B cell (primary cell): Measurements from ENCODE around the gene NSFL1C. TPM values are rescaled to one million over a fixed set of nuclear protein-coding genes. Genes with fewer than 3 reads are reported as not detected.
"Not testable (repeated sequence)": the region's sequence is repeated elsewhere in the genome, so short reads cannot be mapped to it uniquely, and the experiment has no call there.

Experiments
- ATAC-seq: fragments of 200-7000 bp; cut with Tn5 transposase; one replicate; pipeline ENCODE4 v1.10.0; 2021; ENCODE audit warnings: low read depth, mild to moderate bottlenecking, moderate number of reproducible peaks, moderate library complexity
- CTCF ChIA-PET: fragments of 350-600 bp; sonication (Branson Sonifier 250); formaldehyde crosslinking; loops from one replicate; lab custom pipeline; 2021; ENCODE audit warnings: antibody characterized with exemption, inconsistent platforms; lab: Charles Lee
- POLR2A ChIA-PET: fragments of 350-600 bp; sonication (Branson Sonifier 250); formaldehyde crosslinking; loops from one replicate; lab custom pipeline; 2021; ENCODE audit warnings: antibody characterized with exemption; lab: Charles Lee
- DNase-seq: peaks from one replicate; pipeline ENCODE4 v3.0.0; 2013
- H2AFZ ChIP-seq: 2 replicates; pipeline ENCODE4 v1.6.1; 2012; ENCODE audit warnings: mild to moderate bottlenecking, low read depth, low read length; ENCODE audit not compliant: insufficient read depth, poor library complexity, severe bottlenecking
- H3K27ac ChIP-seq, 2 donors: 1 replicate in 1 of 2; 2 replicates in 1 of 2; pipeline ENCODE4 v1.5.1; 2012 to 2013; ENCODE audit warnings: low read length in 2 of 2, mild to moderate bottlenecking in 2 of 2, moderate library complexity in 1 of 2
- H3K27me3 ChIP-seq, 4 experiments: fragments of 200-600 bp in 1 of 4; sonication (generic) in 1 of 4; replicated peaks in 1 of 4; 1 replicate in 2 of 4; 2 replicates in 2 of 4; pipeline versions ENCODE4 v1.6.1 to v1.7.0; 2013 to 2016; ENCODE audit warnings: low read length in 3 of 4, mild to moderate bottlenecking in 2 of 4, mixed read lengths in 1 of 4, moderate library complexity in 1 of 4; ENCODE audit not compliant: insufficient read depth in 4 of 4, control insufficient read depth in 3 of 4; ENCODE audit errors: control extremely low read depth in 1 of 4
- H3K36me3 ChIP-seq, 2 experiments: replicated peaks in 1 of 2; 1 replicate in 1 of 2; 2 replicates in 1 of 2; pipeline versions ENCODE4 v1.6.1 to v1.7.1; 2013; ENCODE audit warnings: low read length in 1 of 2; ENCODE audit not compliant: insufficient read depth in 2 of 2, control insufficient read depth in 1 of 2; ENCODE audit errors: control extremely low read depth in 1 of 2, extremely low read depth in 1 of 2
- H3K4me1 ChIP-seq, 2 donors: fragments of 200-600 bp in 1 of 2; sonication (generic) in 1 of 2; 1 replicate in 1 of 2; 2 replicates in 1 of 2; pipeline versions ENCODE4 v1.5.1 to v1.6.1; 2013 to 2017; ENCODE audit warnings: low read length in 2 of 2; ENCODE audit not compliant: control insufficient read depth in 2 of 2, insufficient read depth in 2 of 2
- H3K4me2 ChIP-seq: replicated peaks from 2 replicates; pipeline ENCODE3; 2012; ENCODE audit warnings: mild to moderate bottlenecking, low read depth, low read length; ENCODE audit not compliant: poor library complexity, severe bottlenecking
- H3K4me3 ChIP-seq, 5 experiments: fragments of 200-600 bp in 1 of 5; sonication (generic) in 1 of 5; 1 replicate in 3 of 5; 2 replicates in 2 of 5; pipeline versions ENCODE4 v1.5.1 to v1.7.0; 2011 to 2016; ENCODE audit warnings: low read length in 4 of 5, mild to moderate bottlenecking in 4 of 5, low read depth in 2 of 5, control low read depth in 1 of 5, moderate library complexity in 1 of 5; ENCODE audit not compliant: insufficient read depth in 1 of 5; ENCODE audit errors: control extremely low read depth in 1 of 5, extremely low read depth in 1 of 5
- H3K79me2 ChIP-seq: fragments of 200-600 bp; sonication (generic); one replicate; pipeline ENCODE4 v1.6.0; 2016; ENCODE audit warnings: low read length; ENCODE audit not compliant: control insufficient read depth, insufficient read depth
- H3K9ac ChIP-seq: fragments of 200-600 bp; sonication (generic); 2 replicates; pipeline ENCODE4 v1.6.1; 2017; ENCODE audit warnings: mild to moderate bottlenecking, low read length, moderate library complexity
- H3K9me3 ChIP-seq, 3 donors: one replicate each; pipeline versions ENCODE4 v1.6.1 to v1.7.1; 2013; ENCODE audit warnings: low read length in 2 of 3; ENCODE audit not compliant: control insufficient read depth in 2 of 3, insufficient read depth in 1 of 3; ENCODE audit errors: control extremely low read depth in 1 of 3
- H4K20me1 ChIP-seq: 2 replicates; pipeline ENCODE4 v1.6.0; 2012; ENCODE audit warnings: mild to moderate bottlenecking, low read length; ENCODE audit not compliant: insufficient read depth, control insufficient read depth, poor library complexity, severe bottlenecking
- H3K27ac Mint-ChIP-seq: one replicate; pipeline ENCODE4 v1.8.0; 2021; ENCODE audit warnings: mixed read lengths
- H3K27me3 Mint-ChIP-seq: one replicate; pipeline ENCODE4 v1.8.0; 2021; ENCODE audit warnings: mixed read lengths
- H3K4me1 Mint-ChIP-seq: one replicate; pipeline ENCODE4 v1.8.0; 2021; ENCODE audit warnings: mixed read lengths
- H3K4me3 Mint-ChIP-seq: one replicate; pipeline ENCODE4 v1.8.0; 2021; ENCODE audit warnings: mixed read lengths
- H3K9me3 Mint-ChIP-seq: one replicate; pipeline ENCODE4 v1.8.0; 2022; ENCODE audit warnings: mixed read lengths; ENCODE audit not compliant: insufficient read depth
- CTCF ChIP-seq: fragments of 200-600 bp; IDR thresholded peaks from one replicate; pipeline ENCODE4 v1.8.0; 2022; ENCODE audit warnings: antibody characterized with exemption, mild to moderate bottlenecking
- EZH2 ChIP-seq: IDR thresholded peaks from 2 replicates; pipeline ENCODE4 v1.6.1; 2012; ENCODE audit warnings: borderline replicate concordance, low read depth, mild to moderate bottlenecking, moderate library complexity, low read length; ENCODE audit not compliant: insufficient read depth, poor library complexity, severe bottlenecking
- WGBS: methylation state at CpG from one replicate; pipeline ENCODE4 v1.1.5; 2013; ENCODE audit warnings: missing lambda C conversion rate; ENCODE audit not compliant: insufficient coverage; 5-methylcytosine and 5-hydroxymethylcytosine counted together
- intact Hi-C: fragments of 100-400 bp; cut with micrococcal nuclease; formaldehyde crosslinking; loops from one replicate; pipeline ENCODE4 v1.10.0; 2022
- polyA plus RNA-seq: library from polyadenylated mRNA; depleted of rRNA; stranded (reverse); fragments of >200 nt; gene quantifications from 2 replicates; pipeline ENCODE4 v1.2.3, GENCODE V29; 2012
- total RNA-seq, 2 donors: library from RNA; stranded (reverse); fragments of 120-200 nt in 1 of 2; gene quantifications; 1 replicate in 1 of 2; 2 replicates in 1 of 2; pipeline versions ENCODE4 v1.2.3 to v1.2.4, GENCODE V29; 2013 to 2022

Gene NSFL1C
- total and polyA plus RNA-seq, 2 donors (not counting 1 experiment from before 2014, with no cell fraction given) = 24.1 to 80.3 TPM

- DNase-seq = peak; percentile 51
- H3K27ac ChIP-seq, H3K27me3 ChIP-seq, ATAC-seq, H3K4me2 ChIP-seq, POLR2A ChIA-PET, H3K9me3 ChIP-seq, H3K9ac ChIP-seq, H3K79me2 ChIP-seq, H4K20me1 ChIP-seq, H3K9me3 Mint-ChIP-seq, H3K4me3 ChIP-seq, H3K36me3 ChIP-seq: not testable (repeated sequence)
- CTCF ChIA-PET = interaction anchor here (0.7 to 8.2 kb wide), 6 partner anchors 8 to 105 kb away, joined by 3 to 66 read pairs (median 4); partner anchors contain the start of gene NSFL1C
- intact Hi-C loops = loop anchor here (1.0 kb wide), 1 partner anchor 39 kb away; no protein-coding TSS in a partner anchor
- Histone ChIP-seq H2AFZ (peak overlapping the region; percentile 39), H3K4me1 (peaks cover 34 to 35% of the 10 kb centered on the region in 2 donors)
- H3K27me3 Mint-ChIP-seq = peaks cover 14% of the 10 kb centered on the region
- WGBS = 65% methylated on average over 7 of the region's 7 CpGs
- H3K4me1 Mint-ChIP-seq = peaks cover 50% of the 10 kb centered on the region
- H3K27ac Mint-ChIP-seq = peak overlapping the region; percentile 67
- peak overlapping the region; percentile 41 for H3K4me3 Mint-ChIP-seq
Observed at GRCh38 chr20:1398185-1398584, 68.5 kb downstream of the NSFL1C start.

- intact Hi-C loops = loop anchor here (1.0 kb wide), 1 partner anchor 40 kb away; no protein-coding TSS in a partner anchor
- peaks cover 12% of the 10 kb centered on the region for H3K27me3 Mint-ChIP-seq
- H3K9ac ChIP-seq = no peak overlapping the region
- peaks cover 35% of the 10 kb centered on the region in 2 donors for H3K4me1 ChIP-seq
- H3K27ac Mint-ChIP-seq = no peak overlapping the region
- H3K9me3 ChIP-seq = peaks cover 0 to 5% (median 0%) of the 10 kb centered on the region in 3 donors
- WGBS = no CpG with 5 or more reads among the region's 4 CpGs
- H2AFZ ChIP-seq = no peak overlapping the region
- no peak overlapping the region for H3K27ac ChIP-seq
- H3K4me3 Mint-ChIP-seq = no peak overlapping the region
- peaks cover 52% of the 10 kb centered on the region for H3K4me1 Mint-ChIP-seq
- no peak overlapping the region for H3K4me3 ChIP-seq
- no peaks in the 10 kb centered on the region for H3K36me3 ChIP-seq
- H3K27me3 ChIP-seq = no peaks in the 10 kb centered on the region
- H3K9me3 Mint-ChIP-seq = no peaks in the 10 kb centered on the region
- no peak overlapping the region for H3K4me2 ChIP-seq
- no peaks in the 10 kb centered on the region for H4K20me1 ChIP-seq
- CTCF ChIA-PET = interaction anchor here (0.9 to 8.2 kb wide), 6 partner anchors 9 to 106 kb away, joined by 3 to 66 read pairs (median 4); partner anchors contain the start of gene NSFL1C
- DNase-seq = no peak
- H3K79me2 ChIP-seq = peaks cover under 1% of the 10 kb centered on the region
- ATAC-seq = no peak
- POLR2A ChIA-PET = no interaction called here
- no peak for TF ChIP-seq CTCF
- no peak for TF ChIP-seq EZH2
Observed at GRCh38 chr20:1397710-1398109, 68.9 kb downstream of the NSFL1C start.
